A673 (cell line): ENCODE measurements around the gene ZNF865.

ENCODE experiments used
- EZH2 ChIP-seq: fragments of 200-600 bp; sonication (generic); IDR thresholded peaks from 2 replicates; pipeline ENCODE4 v1.6.1; 2017; ENCODE audit warnings: borderline replicate concordance, low read depth, mild to moderate bottlenecking, mixed read lengths, antibody characterized with exemption, low read length; ENCODE audit not compliant: poor library complexity, severe bottlenecking
- TF ChIP-seq, protein P1 (sequence below): fragments of 300-800, 200-600 bp; sonication (generic); conservative IDR thresholded peaks from 2 replicates; pipeline ENCODE4 v1.5.1; 2017; ENCODE audit warnings: low read depth, mild to moderate bottlenecking, antibody characterized with exemption, low read length, moderate library complexity, mixed read lengths

GRCh38 chr19:55592391-55593090, 12.9 kb upstream of the ZNF865 start:
- TF ChIP-seq EZH2, result no peak
- TF ChIP-seq, protein P1, sequence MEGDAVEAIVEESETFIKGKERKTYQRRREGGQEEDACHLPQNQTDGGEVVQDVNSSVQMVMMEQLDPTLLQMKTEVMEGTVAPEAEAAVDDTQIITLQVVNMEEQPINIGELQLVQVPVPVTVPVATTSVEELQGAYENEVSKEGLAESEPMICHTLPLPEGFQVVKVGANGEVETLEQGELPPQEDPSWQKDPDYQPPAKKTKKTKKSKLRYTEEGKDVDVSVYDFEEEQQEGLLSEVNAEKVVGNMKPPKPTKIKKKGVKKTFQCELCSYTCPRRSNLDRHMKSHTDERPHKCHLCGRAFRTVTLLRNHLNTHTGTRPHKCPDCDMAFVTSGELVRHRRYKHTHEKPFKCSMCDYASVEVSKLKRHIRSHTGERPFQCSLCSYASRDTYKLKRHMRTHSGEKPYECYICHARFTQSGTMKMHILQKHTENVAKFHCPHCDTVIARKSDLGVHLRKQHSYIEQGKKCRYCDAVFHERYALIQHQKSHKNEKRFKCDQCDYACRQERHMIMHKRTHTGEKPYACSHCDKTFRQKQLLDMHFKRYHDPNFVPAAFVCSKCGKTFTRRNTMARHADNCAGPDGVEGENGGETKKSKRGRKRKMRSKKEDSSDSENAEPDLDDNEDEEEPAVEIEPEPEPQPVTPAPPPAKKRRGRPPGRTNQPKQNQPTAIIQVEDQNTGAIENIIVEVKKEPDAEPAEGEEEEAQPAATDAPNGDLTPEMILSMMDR, result no peak
